Tibial artery (tissue), 4 donors: ENCODE results near the gene KCNH8.

Experiments used
- DNase-seq, 2 donors: peaks; one replicate each; pipeline ENCODE4 v3.0.0-alpha.2; 2019
- H3K27ac ChIP-seq, 2 donors: fragments of 200-600 bp; sonication (generic) in 1 of 2; 1 replicate in 1 of 2; 2 replicates in 1 of 2; pipeline ENCODE4 v1.5.1; 2018 to 2019; ENCODE audit warnings: mild to moderate bottlenecking in 1 of 2
- H3K27me3 ChIP-seq, 2 donors: fragments of 200-600 bp; sonication (generic) in 1 of 2; one replicate each; pipeline versions ENCODE4 v1.5.1 to v1.6.0; 2016 to 2019
- H3K36me3 ChIP-seq, 3 donors: fragments of 200-600 bp; sonication (generic) in 2 of 3; one replicate each; pipeline ENCODE4 v1.5.1; 2016 to 2019; ENCODE audit warnings: mild to moderate bottlenecking in 2 of 3
- H3K4me1 ChIP-seq, 4 donors: fragments of 200-600 bp; sonication (generic) in 2 of 4; 1 replicate in 3 of 4; 2 replicates in 1 of 4; pipeline ENCODE4 v1.5.1; 2016 to 2019
- H3K4me3 ChIP-seq, 2 donors: fragments of 200-600 bp; sonication (generic) in 1 of 2; 1 replicate in 1 of 2; 2 replicates in 1 of 2; pipeline ENCODE4 v1.5.1; 2018 to 2019; ENCODE audit warnings: mild to moderate bottlenecking in 2 of 2
- H3K9me3 ChIP-seq, 3 donors: fragments of 200-600 bp; sonication (generic) in 1 of 3; one replicate each; pipeline ENCODE4 v1.5.1; 2016 to 2019
- CTCF ChIP-seq, 2 experiments: fragments of 200-600 bp in 1 of 2; fragments of 450-650 bp in 1 of 2; IDR thresholded peaks; one replicate each; pipeline ENCODE4 v1.5.1; 2017 to 2019; ENCODE audit warnings: antibody characterized with exemption in 2 of 2, mild to moderate bottlenecking in 1 of 2, moderate library complexity in 1 of 2
- intact Hi-C: fragments of 100-400 bp; cut with DNase I; formaldehyde crosslinking; loops from one replicate; pipeline ENCODE4 v1.15.0; 2023; ENCODE audit warnings: low total_unique reads

Gene KCNH8

DNA sequence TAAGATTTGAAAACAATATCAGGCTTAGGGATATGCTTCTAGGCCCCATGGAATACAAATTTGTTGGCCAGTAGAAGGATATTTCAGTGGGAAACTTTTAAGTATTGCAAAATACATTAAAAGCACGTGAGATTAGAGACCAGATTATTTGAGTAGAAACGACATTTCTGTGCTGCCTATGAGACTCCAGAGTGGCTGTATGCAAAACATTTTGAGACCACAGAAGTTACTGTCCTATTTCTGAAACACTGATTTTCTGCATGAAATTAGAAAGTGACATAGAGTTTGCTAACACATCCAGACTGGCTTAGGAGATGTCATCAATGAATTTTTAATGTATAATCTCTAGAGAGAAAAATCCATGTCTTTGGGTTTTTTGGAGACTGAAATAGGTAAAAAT lies 99.8 kb downstream of the KCNH8 start:
- Histone ChIP-seq H3K4me1 (no peaks in the 10 kb centered on the region), H3K27ac (no peak overlapping the region), H3K36me3 (no peaks in the 10 kb centered on the region), H3K9me3 (peaks cover 0 to 9% (median 0%) of the 10 kb centered on the region in 3 donors), H3K4me3 (no peak overlapping the region), H3K27me3 (no peaks in the 10 kb centered on the region)
- DNase-seq = no peak
- no peak for TF ChIP-seq CTCF (IDR thresholded peaks at IDR 0.05)
- intact Hi-C loops = no loop called here

- intact Hi-C loops = no loop called here
- H3K9me3 ChIP-seq = peaks cover 0 to 9% (median 0%) of the 10 kb centered on the region in 3 donors
- no peak for TF ChIP-seq CTCF (IDR thresholded peaks at IDR 0.05)
- H3K4me1 ChIP-seq = no peaks in the 10 kb centered on the region
- no peak for DNase-seq
- no peaks in the 10 kb centered on the region for H3K27me3 ChIP-seq
- no peak overlapping the region for H3K27ac ChIP-seq
- H3K4me3 ChIP-seq = no peak overlapping the region
- no peaks in the 10 kb centered on the region for H3K36me3 ChIP-seq
These were observed 100.5 kb downstream of the KCNH8 start for GRCh38 chr3:19248767-19249166.

DNA sequence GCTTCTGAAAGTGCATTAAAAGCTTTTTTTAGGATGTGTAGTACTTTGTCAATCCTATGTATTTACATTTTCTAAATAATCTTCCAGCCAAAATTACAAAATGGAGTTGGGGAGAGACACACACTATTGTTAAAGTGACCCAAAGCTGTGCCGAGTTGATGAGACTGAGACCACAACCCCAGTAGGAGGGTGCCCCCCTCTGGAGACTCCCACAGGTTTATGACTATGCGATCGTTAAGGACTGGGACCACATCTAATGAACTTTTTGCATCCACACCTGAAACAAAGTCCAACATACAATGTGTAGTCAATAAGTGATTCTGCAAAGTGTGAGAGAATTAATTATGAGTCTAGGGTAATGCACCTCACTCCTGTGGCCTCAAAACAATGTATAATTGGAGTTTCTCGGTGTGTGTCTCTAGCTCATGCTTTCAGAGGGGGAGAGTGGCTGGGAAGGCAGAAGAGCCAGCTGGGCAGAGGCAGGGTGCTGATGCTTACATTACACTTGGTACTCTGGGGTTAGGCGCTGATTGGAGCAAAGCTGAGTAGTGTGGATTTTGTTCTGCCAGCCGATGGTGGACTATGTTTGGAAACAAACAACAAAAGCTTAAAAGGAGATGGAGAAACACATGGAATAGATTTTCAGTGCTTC lies 102.8 kb downstream of the KCNH8 start:
- intact Hi-C loops = no loop called here
- DNase-seq = no peak

GRCh38 chr3:19254189-19254588 lies 105.9 kb downstream of the KCNH8 start:
- Histone ChIP-seq H3K4me1 (no peaks in the 10 kb centered on the region), H3K9me3 (peaks cover 0 to 4% (median 0%) of the 10 kb centered on the region in 3 donors), H3K27me3 (no peaks in the 10 kb centered on the region), H3K4me3 (no peak overlapping the region), H3K36me3 (no peaks in the 10 kb centered on the region), H3K27ac (no peak overlapping the region)
- intact Hi-C loops = no loop called here
- no peak for DNase-seq
- TF ChIP-seq CTCF (IDR thresholded peaks at IDR 0.05) = no peak

More for the DNA sequence above, 102.8 kb downstream of the KCNH8 start:
- no peak for TF ChIP-seq CTCF (IDR thresholded peaks at IDR 0.05)
- Histone ChIP-seq H3K36me3 (no peaks in the 10 kb centered on the region), H3K4me3 (no peak overlapping the region), H3K27me3 (no peaks in the 10 kb centered on the region), H3K27ac (no peak overlapping the region), H3K4me1 (no peaks in the 10 kb centered on the region), H3K9me3 (peaks cover 0 to 4% (median 0%) of the 10 kb centered on the region in 3 donors)

DNA sequence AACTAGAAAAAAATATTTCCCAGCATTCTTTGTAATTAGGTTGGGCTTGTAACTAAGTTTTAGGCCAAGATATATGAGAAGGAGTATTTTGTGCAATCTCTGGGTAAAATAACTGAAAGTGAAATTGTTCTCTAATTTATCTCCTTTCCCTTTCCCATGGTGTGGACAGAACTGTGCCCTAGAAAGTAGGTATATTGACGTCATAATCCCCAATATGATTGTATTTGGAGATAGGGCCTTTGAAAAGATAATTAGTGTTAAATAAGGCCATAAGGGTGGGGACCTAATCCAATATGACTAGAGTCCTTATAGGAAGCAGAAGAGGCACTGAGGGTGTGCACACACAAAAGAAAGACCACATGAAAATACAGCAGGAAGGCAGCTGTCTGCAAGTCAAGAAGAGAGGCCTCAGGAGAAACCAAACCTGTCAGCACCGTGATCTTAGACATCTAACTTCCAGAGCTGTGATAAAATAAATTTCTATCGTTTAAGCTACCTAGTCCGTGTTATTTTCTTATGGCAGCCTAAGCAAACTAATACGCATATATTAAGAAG lies 106.6 kb downstream of the KCNH8 start:
- no peak overlapping the region for H3K4me3 ChIP-seq
- no peak for DNase-seq
- intact Hi-C loops = no loop called here
- H3K4me1 ChIP-seq = no peaks in the 10 kb centered on the region
- peaks cover 0 to 4% (median 0%) of the 10 kb centered on the region in 3 donors for H3K9me3 ChIP-seq
- H3K27ac ChIP-seq = no peak overlapping the region
- no peak for TF ChIP-seq CTCF (IDR thresholded peaks at IDR 0.05)
- H3K27me3 ChIP-seq = no peaks in the 10 kb centered on the region
- no peaks in the 10 kb centered on the region for H3K36me3 ChIP-seq
